GM23338 (cell line): ENCODE data around the gene ZNF747. TPM values are rescaled to one million over a fixed set of nuclear protein-coding genes. Genes with fewer than 3 reads are reported as not detected.

Source experiments
- ATAC-seq: fragments of 200-7000 bp; cut with Tn5 transposase; 3 replicates; pipeline ENCODE4 v1.9.1; 2020
- DNase-seq: peaks from one replicate; pipeline ENCODE4 v3.0.0-alpha.2; 2015; ENCODE audit warnings: low spot score
- H2AFZ ChIP-seq: fragments of 200-600 bp; sonication (generic); 2 replicates; pipeline ENCODE4 v1.8.0; 2016; ENCODE audit warnings: antibody characterized with exemption, mild to moderate bottlenecking, moderate library complexity
- H3F3A ChIP-seq: fragments of 200-600 bp; sonication (generic); replicated peaks from 2 replicates; pipeline ENCODE4 v1.8.0; 2017; ENCODE audit warnings: antibody characterized with exemption, mixed run types, low read depth
- H3K27ac ChIP-seq: fragments of 200-600 bp; sonication (generic); 2 replicates; pipeline ENCODE4 v1.6.1; 2016; ENCODE audit warnings: low read depth
- H3K27me3 ChIP-seq: fragments of 200-600 bp; sonication (generic); 2 replicates; pipeline ENCODE4 v1.8.0; 2016; ENCODE audit warnings: mild to moderate bottlenecking, mixed run types, moderate library complexity; ENCODE audit not compliant: insufficient read depth
- H3K36me3 ChIP-seq: fragments of 200-600 bp; sonication (generic); 2 replicates; pipeline ENCODE4 v1.8.0; 2016; ENCODE audit warnings: mild to moderate bottlenecking; ENCODE audit not compliant: insufficient read depth
- H3K4me1 ChIP-seq: fragments of 200-600 bp; sonication (generic); 2 replicates; pipeline ENCODE4 v1.8.0; 2016; ENCODE audit warnings: mild to moderate bottlenecking, moderate library complexity; ENCODE audit not compliant: insufficient read depth
- H3K4me2 ChIP-seq: fragments of 200-600 bp; sonication (generic); 2 replicates; pipeline ENCODE4 v1.7.1; 2017; ENCODE audit warnings: mixed run types
- H3K4me3 ChIP-seq: fragments of 200-600 bp; sonication (generic); 2 replicates; pipeline ENCODE4 v1.6.1; 2016; ENCODE audit warnings: mixed run types
- H3K79me2 ChIP-seq: fragments of 200-600 bp; sonication (generic); replicated peaks from 2 replicates; pipeline ENCODE4 v1.8.0; 2017; ENCODE audit warnings: mild to moderate bottlenecking; ENCODE audit not compliant: insufficient read depth
- H3K9me2 ChIP-seq: fragments of 200-600 bp; sonication (generic); 2 replicates; pipeline ENCODE4 v1.8.0; 2017; ENCODE audit not compliant: insufficient read depth
- H4K20me1 ChIP-seq: fragments of 200-600 bp; sonication (generic); replicated peaks from 2 replicates; pipeline ENCODE4 v1.8.0; 2017; ENCODE audit warnings: mild to moderate bottlenecking; ENCODE audit not compliant: insufficient read depth
- H3K27ac Mint-ChIP-seq: 2 replicates; pipeline ENCODE4 v1.8.0; 2020; ENCODE audit warnings: inconsistent platforms, mild to moderate bottlenecking, moderate library complexity, mixed read lengths
- H3K27me3 Mint-ChIP-seq: 3 replicates; pipeline ENCODE4 v1.8.0; 2022; ENCODE audit warnings: low read depth, mild to moderate bottlenecking, moderate library complexity, mixed read lengths, inconsistent platforms; ENCODE audit not compliant: insufficient read depth, poor library complexity
- H3K36me3 Mint-ChIP-seq: 3 replicates; pipeline ENCODE4 v1.8.0; 2021; ENCODE audit warnings: low read depth, mild to moderate bottlenecking, inconsistent platforms, moderate library complexity, mixed read lengths
- H3K4me1 Mint-ChIP-seq: 3 replicates; pipeline ENCODE4 v1.8.0; 2020; ENCODE audit warnings: mild to moderate bottlenecking, inconsistent platforms, mixed read lengths
- H3K4me3 Mint-ChIP-seq: 3 replicates; pipeline ENCODE4 v1.8.0; 2021; ENCODE audit warnings: moderate library complexity, mild to moderate bottlenecking, inconsistent platforms, mixed read lengths
- H3K9me3 Mint-ChIP-seq: 3 replicates; pipeline ENCODE4 v1.8.0; 2020; ENCODE audit warnings: moderate library complexity, mild to moderate bottlenecking, inconsistent platforms, mixed read lengths
- CREB1 ChIP-seq: fragments of 250-450 bp; sonication (Bioruptor Pico); IDR thresholded peaks from 2 replicates; pipeline ENCODE4 v1.5.0; 2020; ENCODE audit warnings: low read depth, mild to moderate bottlenecking, moderate library complexity
- EZH2 ChIP-seq: fragments of 200-600 bp; sonication (generic); IDR thresholded peaks from one replicate; pipeline ENCODE4 v1.8.0; 2017; ENCODE audit warnings: antibody characterized with exemption, mild to moderate bottlenecking, low read depth; ENCODE audit not compliant: unreplicated experiment
- EZH2phosphoT487 ChIP-seq: fragments of 200-600 bp; sonication (generic); IDR thresholded peaks from one replicate; pipeline ENCODE4 v1.8.1; 2018; ENCODE audit warnings: antibody characterized with exemption; ENCODE audit not compliant: unreplicated experiment
- NANOG ChIP-seq: IDR thresholded peaks from 2 replicates; pipeline ENCODE4 v1.6.1; 2016; ENCODE audit warnings: antibody characterized with exemption, borderline replicate concordance
- POLR2AphosphoS5 ChIP-seq: IDR thresholded peaks from 2 replicates; pipeline ENCODE4 v1.6.1; 2016; ENCODE audit warnings: antibody characterized with exemption, low read depth
- STAT1 ChIP-seq: IDR thresholded peaks from one replicate; pipeline ENCODE4 v1.6.1; 2016; ENCODE audit warnings: antibody characterized with exemption; ENCODE audit not compliant: unreplicated experiment
- ZNF114 ChIP-seq: fragments of 250-450 bp; sonication (Bioruptor Pico); IDR thresholded peaks from 2 replicates; pipeline ENCODE4 v1.5.0; 2020; ENCODE audit warnings: mild to moderate bottlenecking, moderate library complexity
- ZNF331 ChIP-seq: fragments of 250-450 bp; sonication (Bioruptor Pico); IDR thresholded peaks from 2 replicates; pipeline ENCODE4 v1.5.0; 2020; ENCODE audit warnings: low read depth, mild to moderate bottlenecking, moderate library complexity
- polyA plus RNA-seq: library from polyadenylated mRNA; unstranded; fragments of >200 nt; fragmentation: Nextera tagmentation; extraction: Ambion mirVana; gene quantifications from 2 replicates; pipeline ENCODE4 v1.2.1, GENCODE V29; 2016
- total RNA-seq: library from RNA; depleted of rRNA; stranded (reverse); fragments of >200 nt; shearing (Covaris generic); gene quantifications from 2 replicates; pipeline ENCODE4 v1.2.3, GENCODE V29; 2014
- TF ChIP-seq, protein P1 (sequence below): IDR thresholded peaks from one replicate; pipeline ENCODE4 v1.6.1; 2018; ENCODE audit warnings: antibody characterized with exemption; ENCODE audit not compliant: unreplicated experiment
- TF ChIP-seq, protein P2 (sequence below), 2 experiments: fragments of 200-600 bp in 1 of 2; sonication (generic) in 1 of 2; conservative IDR thresholded peaks; 2 replicates each; pipeline versions ENCODE4 v1.5.1 to v1.6.1; 2016 to 2017; ENCODE audit warnings: antibody characterized with exemption in 2 of 2, low read depth in 2 of 2, mild to moderate bottlenecking in 2 of 2, moderate library complexity in 1 of 2
- TF ChIP-seq, protein P3 (sequence below): fragments of 250-450 bp; sonication (Bioruptor Pico); IDR thresholded peaks from 2 replicates; pipeline ENCODE4 v1.5.0; 2020; ENCODE audit warnings: mild to moderate bottlenecking, moderate library complexity

Gene ZNF747
- total and polyA plus RNA-seq, 2 experiments from 2014 or later: 4.2 to 12.6 TPM

DNA sequence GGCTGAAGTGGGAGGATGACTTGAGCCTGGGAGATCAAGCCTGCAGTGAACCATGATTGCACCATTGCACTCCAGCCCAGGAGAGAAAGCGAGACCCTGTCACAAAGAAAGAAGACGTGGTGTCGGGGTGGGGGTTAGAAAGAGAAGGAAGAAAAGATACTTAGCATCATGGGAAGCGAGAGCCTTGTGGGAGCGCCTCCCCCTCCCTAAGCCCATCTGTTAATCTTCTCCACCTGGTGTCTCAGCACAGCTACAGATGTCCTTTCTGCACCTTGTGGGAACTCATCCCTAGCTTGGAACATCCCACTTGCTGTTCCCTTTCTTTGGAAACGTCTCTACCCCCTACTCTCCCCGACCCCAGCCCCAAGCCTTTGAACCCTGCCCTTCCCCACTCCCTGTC, 30.9 kb upstream of the ZNF747 start:
- no peak overlapping the region for H3K4me2 ChIP-seq
- H3K4me3 ChIP-seq: no peak overlapping the region
- peaks cover 21% of the 10 kb centered on the region for H3K4me1 ChIP-seq
- no peaks in the 10 kb centered on the region for H3K9me2 ChIP-seq
- no peak overlapping the region for H3K27ac Mint-ChIP-seq
- no peaks in the 10 kb centered on the region for H3K36me3 ChIP-seq
- 0 out of 2 replicates have a peak, but pooled peaks cover 6% of the 10 kb centered on the region for H3F3A ChIP-seq
- no peak for TF ChIP-seq ZNF331 (CRISPR knock-in tag)
- TF ChIP-seq STAT1: no peak
- TF ChIP-seq, protein P1, sequence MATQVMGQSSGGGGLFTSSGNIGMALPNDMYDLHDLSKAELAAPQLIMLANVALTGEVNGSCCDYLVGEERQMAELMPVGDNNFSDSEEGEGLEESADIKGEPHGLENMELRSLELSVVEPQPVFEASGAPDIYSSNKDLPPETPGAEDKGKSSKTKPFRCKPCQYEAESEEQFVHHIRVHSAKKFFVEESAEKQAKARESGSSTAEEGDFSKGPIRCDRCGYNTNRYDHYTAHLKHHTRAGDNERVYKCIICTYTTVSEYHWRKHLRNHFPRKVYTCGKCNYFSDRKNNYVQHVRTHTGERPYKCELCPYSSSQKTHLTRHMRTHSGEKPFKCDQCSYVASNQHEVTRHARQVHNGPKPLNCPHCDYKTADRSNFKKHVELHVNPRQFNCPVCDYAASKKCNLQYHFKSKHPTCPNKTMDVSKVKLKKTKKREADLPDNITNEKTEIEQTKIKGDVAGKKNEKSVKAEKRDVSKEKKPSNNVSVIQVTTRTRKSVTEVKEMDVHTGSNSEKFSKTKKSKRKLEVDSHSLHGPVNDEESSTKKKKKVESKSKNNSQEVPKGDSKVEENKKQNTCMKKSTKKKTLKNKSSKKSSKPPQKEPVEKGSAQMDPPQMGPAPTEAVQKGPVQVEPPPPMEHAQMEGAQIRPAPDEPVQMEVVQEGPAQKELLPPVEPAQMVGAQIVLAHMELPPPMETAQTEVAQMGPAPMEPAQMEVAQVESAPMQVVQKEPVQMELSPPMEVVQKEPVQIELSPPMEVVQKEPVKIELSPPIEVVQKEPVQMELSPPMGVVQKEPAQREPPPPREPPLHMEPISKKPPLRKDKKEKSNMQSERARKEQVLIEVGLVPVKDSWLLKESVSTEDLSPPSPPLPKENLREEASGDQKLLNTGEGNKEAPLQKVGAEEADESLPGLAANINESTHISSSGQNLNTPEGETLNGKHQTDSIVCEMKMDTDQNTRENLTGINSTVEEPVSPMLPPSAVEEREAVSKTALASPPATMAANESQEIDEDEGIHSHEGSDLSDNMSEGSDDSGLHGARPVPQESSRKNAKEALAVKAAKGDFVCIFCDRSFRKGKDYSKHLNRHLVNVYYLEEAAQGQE: no peak
- no peak for TF ChIP-seq EZH2
- TF ChIP-seq, protein P2, sequence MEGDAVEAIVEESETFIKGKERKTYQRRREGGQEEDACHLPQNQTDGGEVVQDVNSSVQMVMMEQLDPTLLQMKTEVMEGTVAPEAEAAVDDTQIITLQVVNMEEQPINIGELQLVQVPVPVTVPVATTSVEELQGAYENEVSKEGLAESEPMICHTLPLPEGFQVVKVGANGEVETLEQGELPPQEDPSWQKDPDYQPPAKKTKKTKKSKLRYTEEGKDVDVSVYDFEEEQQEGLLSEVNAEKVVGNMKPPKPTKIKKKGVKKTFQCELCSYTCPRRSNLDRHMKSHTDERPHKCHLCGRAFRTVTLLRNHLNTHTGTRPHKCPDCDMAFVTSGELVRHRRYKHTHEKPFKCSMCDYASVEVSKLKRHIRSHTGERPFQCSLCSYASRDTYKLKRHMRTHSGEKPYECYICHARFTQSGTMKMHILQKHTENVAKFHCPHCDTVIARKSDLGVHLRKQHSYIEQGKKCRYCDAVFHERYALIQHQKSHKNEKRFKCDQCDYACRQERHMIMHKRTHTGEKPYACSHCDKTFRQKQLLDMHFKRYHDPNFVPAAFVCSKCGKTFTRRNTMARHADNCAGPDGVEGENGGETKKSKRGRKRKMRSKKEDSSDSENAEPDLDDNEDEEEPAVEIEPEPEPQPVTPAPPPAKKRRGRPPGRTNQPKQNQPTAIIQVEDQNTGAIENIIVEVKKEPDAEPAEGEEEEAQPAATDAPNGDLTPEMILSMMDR (conservative IDR thresholded peaks at IDR 0.05; ENCODE audit: low read depth in 2 of 2): no peak
- TF ChIP-seq CREB1 (CRISPR knock-in tag): no peak
- no peak for TF ChIP-seq ZNF114 (CRISPR knock-in tag)
- TF ChIP-seq, protein P3, sequence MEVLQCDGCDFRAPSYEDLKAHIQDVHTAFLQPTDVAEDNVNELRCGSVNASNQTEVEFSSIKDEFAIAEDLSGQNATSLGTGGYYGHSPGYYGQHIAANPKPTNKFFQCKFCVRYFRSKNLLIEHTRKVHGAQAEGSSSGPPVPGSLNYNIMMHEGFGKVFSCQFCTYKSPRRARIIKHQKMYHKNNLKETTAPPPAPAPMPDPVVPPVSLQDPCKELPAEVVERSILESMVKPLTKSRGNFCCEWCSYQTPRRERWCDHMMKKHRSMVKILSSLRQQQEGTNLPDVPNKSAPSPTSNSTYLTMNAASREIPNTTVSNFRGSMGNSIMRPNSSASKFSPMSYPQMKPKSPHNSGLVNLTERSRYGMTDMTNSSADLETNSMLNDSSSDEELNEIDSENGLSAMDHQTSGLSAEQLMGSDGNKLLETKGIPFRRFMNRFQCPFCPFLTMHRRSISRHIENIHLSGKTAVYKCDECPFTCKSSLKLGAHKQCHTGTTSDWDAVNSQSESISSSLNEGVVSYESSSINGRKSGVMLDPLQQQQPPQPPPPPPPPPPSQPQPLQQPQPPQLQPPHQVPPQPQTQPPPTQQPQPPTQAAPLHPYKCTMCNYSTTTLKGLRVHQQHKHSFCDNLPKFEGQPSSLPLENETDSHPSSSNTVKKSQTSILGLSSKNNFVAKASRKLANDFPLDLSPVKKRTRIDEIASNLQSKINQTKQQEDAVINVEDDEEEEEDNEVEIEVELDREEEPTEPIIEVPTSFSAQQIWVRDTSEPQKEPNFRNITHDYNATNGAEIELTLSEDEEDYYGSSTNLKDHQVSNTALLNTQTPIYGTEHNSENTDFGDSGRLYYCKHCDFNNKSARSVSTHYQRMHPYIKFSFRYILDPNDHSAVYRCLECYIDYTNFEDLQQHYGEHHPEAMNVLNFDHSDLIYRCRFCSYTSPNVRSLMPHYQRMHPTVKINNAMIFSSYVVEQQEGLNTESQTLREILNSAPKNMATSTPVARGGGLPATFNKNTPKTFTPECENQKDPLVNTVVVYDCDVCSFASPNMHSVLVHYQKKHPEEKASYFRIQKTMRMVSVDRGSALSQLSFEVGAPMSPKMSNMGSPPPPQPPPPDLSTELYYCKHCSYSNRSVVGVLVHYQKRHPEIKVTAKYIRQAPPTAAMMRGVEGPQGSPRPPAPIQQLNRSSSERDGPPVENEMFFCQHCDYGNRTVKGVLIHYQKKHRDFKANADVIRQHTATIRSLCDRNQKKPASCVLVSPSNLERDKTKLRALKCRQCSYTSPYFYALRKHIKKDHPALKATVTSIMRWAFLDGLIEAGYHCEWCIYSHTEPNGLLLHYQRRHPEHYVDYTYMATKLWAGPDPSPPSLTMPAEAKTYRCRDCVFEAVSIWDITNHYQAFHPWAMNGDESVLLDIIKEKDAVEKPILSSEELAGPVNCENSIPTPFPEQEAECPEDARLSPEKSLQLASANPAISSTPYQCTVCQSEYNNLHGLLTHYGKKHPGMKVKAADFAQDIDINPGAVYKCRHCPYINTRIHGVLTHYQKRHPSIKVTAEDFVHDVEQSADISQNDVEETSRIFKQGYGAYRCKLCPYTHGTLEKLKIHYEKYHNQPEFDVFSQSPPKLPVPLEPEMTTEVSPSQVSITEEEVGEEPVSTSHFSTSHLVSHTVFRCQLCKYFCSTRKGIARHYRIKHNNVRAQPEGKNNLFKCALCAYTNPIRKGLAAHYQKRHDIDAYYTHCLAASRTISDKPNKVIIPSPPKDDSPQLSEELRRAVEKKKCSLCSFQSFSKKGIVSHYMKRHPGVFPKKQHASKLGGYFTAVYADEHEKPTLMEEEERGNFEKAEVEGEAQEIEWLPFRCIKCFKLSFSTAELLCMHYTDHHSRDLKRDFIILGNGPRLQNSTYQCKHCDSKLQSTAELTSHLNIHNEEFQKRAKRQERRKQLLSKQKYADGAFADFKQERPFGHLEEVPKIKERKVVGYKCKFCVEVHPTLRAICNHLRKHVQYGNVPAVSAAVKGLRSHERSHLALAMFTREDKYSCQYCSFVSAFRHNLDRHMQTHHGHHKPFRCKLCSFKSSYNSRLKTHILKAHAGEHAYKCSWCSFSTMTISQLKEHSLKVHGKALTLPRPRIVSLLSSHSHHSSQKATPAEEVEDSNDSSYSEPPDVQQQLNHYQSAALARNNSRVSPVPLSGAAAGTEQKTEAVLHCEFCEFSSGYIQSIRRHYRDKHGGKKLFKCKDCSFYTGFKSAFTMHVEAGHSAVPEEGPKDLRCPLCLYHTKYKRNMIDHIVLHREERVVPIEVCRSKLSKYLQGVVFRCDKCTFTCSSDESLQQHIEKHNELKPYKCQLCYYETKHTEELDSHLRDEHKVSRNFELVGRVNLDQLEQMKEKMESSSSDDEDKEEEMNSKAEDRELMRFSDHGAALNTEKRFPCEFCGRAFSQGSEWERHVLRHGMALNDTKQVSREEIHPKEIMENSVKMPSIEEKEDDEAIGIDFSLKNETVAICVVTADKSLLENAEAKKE (CRISPR knock-in tag): no peak
- no peak for TF ChIP-seq EZH2phosphoT487
- no peak for TF ChIP-seq POLR2AphosphoS5
- TF ChIP-seq NANOG: no peak
- no peaks in the 10 kb centered on the region for H3K27me3 ChIP-seq
- no peaks in the 10 kb centered on the region for H3K79me2 ChIP-seq
- H3K9me3 Mint-ChIP-seq: no peaks in the 10 kb centered on the region; the same call in 2 of the 3 replicates
- H3K27me3 Mint-ChIP-seq: peaks cover 18% of the 10 kb centered on the region
- no peaks in the 10 kb centered on the region for H4K20me1 ChIP-seq
- H3K4me1 Mint-ChIP-seq: peaks cover 15% of the 10 kb centered on the region
- H3K27ac ChIP-seq: no peak overlapping the region
- no peak for DNase-seq
- ATAC-seq: no peak
- H3K36me3 Mint-ChIP-seq: no peaks in the 10 kb centered on the region
- no peak overlapping the region for H2AFZ ChIP-seq
- H3K4me3 Mint-ChIP-seq: no peak overlapping the region
